Osteocyte (in vitro differentiated cells): ENCODE measurements around the gene HS3ST4. TPM values are rescaled to one million over a fixed set of nuclear protein-coding genes. Genes with fewer than 3 reads are reported as not detected.

Source experiments
- DNase-seq: peaks from one replicate; pipeline ENCODE4 v3.0.0; 2021; ENCODE audit warnings: mixed read lengths; ENCODE audit not compliant: unreplicated experiment; ENCODE audit errors: extremely low spot score
- H3K27ac Mint-ChIP-seq: one replicate; pipeline ENCODE4 v1.8.0; 2021; ENCODE audit warnings: mild to moderate bottlenecking, mixed read lengths; ENCODE audit not compliant: unreplicated experiment
- H3K27me3 Mint-ChIP-seq: one replicate; pipeline ENCODE4 v1.8.0; 2021; ENCODE audit warnings: mixed read lengths; ENCODE audit not compliant: unreplicated experiment
- H3K36me3 Mint-ChIP-seq: one replicate; pipeline ENCODE4 v1.8.0; 2021; ENCODE audit warnings: mixed read lengths; ENCODE audit not compliant: unreplicated experiment
- H3K4me1 Mint-ChIP-seq: one replicate; pipeline ENCODE4 v1.8.0; 2021; ENCODE audit warnings: mixed read lengths; ENCODE audit not compliant: unreplicated experiment
- H3K4me3 Mint-ChIP-seq: one replicate; pipeline ENCODE4 v1.8.0; 2021; ENCODE audit warnings: mild to moderate bottlenecking, moderate library complexity, mixed read lengths; ENCODE audit not compliant: unreplicated experiment
- H3K9me3 Mint-ChIP-seq: one replicate; pipeline ENCODE4 v1.8.0; 2021; ENCODE audit warnings: mixed read lengths; ENCODE audit not compliant: unreplicated experiment
- CTCF ChIP-seq: fragments of 200-600 bp; sonication (generic); IDR thresholded peaks from 2 replicates; pipeline ENCODE4 v1.5.0; 2021; ENCODE audit warnings: antibody characterized with exemption, mild to moderate bottlenecking, moderate library complexity
- total RNA-seq: library from RNA; stranded (reverse); gene quantifications from 2 replicates; pipeline ENCODE4 v1.2.1, GENCODE V29; 2021

Gene HS3ST4
- total RNA-seq, 1 donor from 2014 or later, result not detected

DNA sequence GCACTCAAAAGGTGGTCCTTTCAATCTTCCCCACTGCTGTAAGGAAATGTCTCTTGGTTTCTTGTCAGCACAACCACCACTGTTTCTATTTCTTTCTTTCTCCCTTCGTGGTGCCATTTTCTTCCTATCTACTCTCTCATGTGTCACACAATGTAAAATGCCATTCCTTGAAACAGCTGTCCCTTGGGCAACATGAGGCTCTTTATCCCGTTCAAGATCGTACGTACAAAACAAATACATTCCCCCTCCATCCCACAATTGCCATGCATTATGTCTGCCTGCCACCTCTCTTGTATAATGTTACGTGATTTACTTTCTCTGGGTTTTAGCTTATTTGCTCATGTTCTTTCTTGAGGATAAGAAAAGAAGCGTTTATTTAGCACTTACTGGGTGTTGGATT, 410.6 kb downstream of the HS3ST4 start:
- peaks cover 64% of the 10 kb centered on the region for H3K9me3 Mint-ChIP-seq
- H3K27me3 Mint-ChIP-seq, result no peaks in the 10 kb centered on the region
- no peaks in the 10 kb centered on the region for H3K4me1 Mint-ChIP-seq
- H3K4me3 Mint-ChIP-seq, result no peak overlapping the region
- no peak overlapping the region for H3K27ac Mint-ChIP-seq
- TF ChIP-seq CTCF, result no peak
- DNase-seq, result no peak
- H3K36me3 Mint-ChIP-seq, result no peaks in the 10 kb centered on the region

DNA sequence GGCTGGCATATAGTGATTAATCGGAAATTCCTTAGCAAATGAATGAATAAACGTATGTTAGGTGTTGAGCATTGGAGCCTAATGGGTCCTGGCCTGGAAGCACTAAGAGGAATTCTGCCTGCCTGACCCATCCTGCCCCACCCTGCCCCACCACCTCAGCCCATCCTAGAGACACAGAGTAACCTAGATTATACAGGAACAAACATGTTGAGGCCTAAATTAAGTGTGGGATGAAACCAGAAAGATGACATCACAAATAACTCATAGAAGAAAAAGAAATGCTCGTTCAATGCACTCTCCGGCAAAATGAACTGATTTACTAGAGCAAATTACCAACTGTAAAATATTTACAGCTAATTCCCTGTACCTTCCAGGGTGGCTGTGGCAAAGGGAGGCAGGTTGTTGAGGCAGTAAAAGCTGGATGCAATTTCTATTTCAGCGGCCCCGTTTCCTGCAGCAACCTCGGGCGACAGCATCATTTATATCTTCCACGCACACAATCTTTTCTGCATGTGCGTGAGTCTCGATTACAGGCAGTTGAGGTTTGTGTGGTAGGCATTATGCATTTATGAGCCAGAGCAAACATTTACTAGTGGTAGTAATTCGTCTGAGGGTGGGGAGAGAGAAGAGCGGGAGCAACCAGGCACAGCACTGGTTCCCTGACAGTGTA, 417.2 kb downstream of the HS3ST4 start:
- H3K4me1 Mint-ChIP-seq, result no peaks in the 10 kb centered on the region
- TF ChIP-seq CTCF, result no peak
- DNase-seq, result no peak
- H3K27me3 Mint-ChIP-seq, result no peaks in the 10 kb centered on the region
- H3K27ac Mint-ChIP-seq, result no peak overlapping the region
- H3K4me3 Mint-ChIP-seq, result no peak overlapping the region
- peaks cover 36% of the 10 kb centered on the region for H3K9me3 Mint-ChIP-seq
- no peaks in the 10 kb centered on the region for H3K36me3 Mint-ChIP-seq

DNA sequence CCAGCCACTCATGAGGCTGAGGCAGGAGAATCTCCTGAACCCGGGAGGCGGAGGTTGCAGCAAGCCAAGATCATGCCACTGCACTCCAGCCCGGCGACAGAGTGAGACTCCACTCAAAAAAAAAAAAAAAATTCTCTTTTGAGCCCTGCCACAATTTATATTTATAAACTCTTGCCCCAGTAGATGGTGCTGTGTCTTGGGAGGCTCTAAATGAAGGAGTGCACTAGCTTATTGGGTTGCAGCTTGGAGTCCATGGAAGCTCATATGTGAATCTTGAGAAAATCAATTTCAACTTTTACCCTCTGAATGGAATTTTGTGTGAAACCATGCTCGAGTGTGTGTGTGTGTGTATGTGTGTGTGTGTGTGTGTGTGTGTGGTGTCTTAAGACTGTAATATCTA, 420.1 kb downstream of the HS3ST4 start:
- Mint-ChIP-seq H3K4me1 (no peaks in the 10 kb centered on the region), H3K9me3 (peaks cover 27% of the 10 kb centered on the region), H3K4me3 (no peak overlapping the region), H3K27me3 (no peaks in the 10 kb centered on the region), H3K36me3 (no peaks in the 10 kb centered on the region), H3K27ac (no peak overlapping the region)
- no peak for TF ChIP-seq CTCF
- DNase-seq, result no peak

GRCh38 chr16:26118575-26118974, 426.8 kb downstream of the HS3ST4 start:
- Mint-ChIP-seq H3K27ac (no peak overlapping the region), H3K27me3 (no peaks in the 10 kb centered on the region), H3K36me3 (no peaks in the 10 kb centered on the region), H3K4me1 (no peaks in the 10 kb centered on the region), H3K4me3 (no peak overlapping the region), H3K9me3 (peaks cover 33% of the 10 kb centered on the region)
- no peak for DNase-seq
- no peak for TF ChIP-seq CTCF

GRCh38 chr16:26120729-26121128, 429.0 kb downstream of the HS3ST4 start:
- DNase-seq, result no peak
- Mint-ChIP-seq H3K4me1 (no peaks in the 10 kb centered on the region), H3K27me3 (no peaks in the 10 kb centered on the region), H3K36me3 (no peaks in the 10 kb centered on the region), H3K4me3 (no peak overlapping the region), H3K27ac (no peak overlapping the region), H3K9me3 (peaks cover 37% of the 10 kb centered on the region)
- no peak for TF ChIP-seq CTCF
